ENCODE data around the gene ZNF892.

The ZNF892 gene

DNA sequence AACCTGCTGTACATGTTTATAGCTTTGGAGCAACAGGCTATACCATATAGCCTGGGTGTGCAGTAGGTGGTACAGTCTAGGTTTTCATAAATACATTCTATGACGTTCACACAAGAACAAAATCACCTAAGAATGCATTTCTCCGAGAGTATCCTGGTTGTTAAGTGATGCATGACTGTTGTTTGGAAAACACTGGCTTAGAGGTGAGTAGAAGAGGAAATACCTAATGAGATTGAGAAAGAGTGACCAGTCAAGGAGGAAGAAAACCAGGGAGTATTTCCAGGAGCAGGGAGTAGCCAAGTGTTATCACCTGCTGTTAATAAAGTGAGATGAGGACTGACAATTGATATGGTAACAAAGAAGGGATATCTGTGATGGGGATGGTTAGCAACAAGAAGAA, 2.9 kb upstream of the ZNF892 start:
- no peak for TF ChIP-seq FOXP2 (optimal IDR thresholded peaks at IDR 0.05; ENCODE audit: borderline replicate concordance, extremely low read depth, extremely low read length, insufficient read depth)
- TF ChIP-seq POLR2AphosphoS5 (IDR thresholded peaks at IDR 0.05; ENCODE audit: low read depth, low read length) = no peak
- TF ChIP-seq SIN3A (IDR thresholded peaks at IDR 0.05; ENCODE audit: borderline replicate concordance, insufficient read depth, low read length) = no peak
- no peak for TF ChIP-seq TAF1 (IDR thresholded peaks at IDR 0.05; ENCODE audit: borderline replicate concordance, insufficient read depth, low read length)
- TF ChIP-seq REST (IDR thresholded peaks at IDR 0.05; ENCODE audit: insufficient read depth in 1 of 2, low read depth in 2 of 2, low read length in 2 of 2) = no peak

DNA sequence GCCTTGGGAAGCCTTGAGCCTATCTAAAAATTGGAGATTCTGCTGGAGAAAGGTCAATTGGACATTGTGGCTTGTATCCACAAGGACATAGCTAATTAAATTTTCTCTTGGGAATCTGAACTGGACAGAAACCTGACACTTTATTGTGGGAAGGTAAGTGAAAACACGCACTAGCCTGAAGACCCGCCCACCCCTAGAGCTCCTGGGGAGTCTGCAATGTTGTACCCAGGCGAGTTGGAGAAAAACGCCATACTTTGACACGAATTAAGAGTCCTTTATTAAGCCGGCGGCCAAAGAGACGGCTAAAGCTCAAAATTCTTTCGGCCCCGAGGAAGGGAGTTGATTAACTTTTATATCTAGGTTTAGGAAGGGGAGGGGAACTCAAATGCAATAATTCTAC, 1.2 kb upstream of the ZNF892 start:
- TF ChIP-seq TAF1 (IDR thresholded peaks at IDR 0.05; ENCODE audit: borderline replicate concordance, insufficient read depth, low read length) = no peak
- no peak for TF ChIP-seq FOXP2 (optimal IDR thresholded peaks at IDR 0.05; ENCODE audit: borderline replicate concordance, extremely low read depth, extremely low read length, insufficient read depth)

DNA sequence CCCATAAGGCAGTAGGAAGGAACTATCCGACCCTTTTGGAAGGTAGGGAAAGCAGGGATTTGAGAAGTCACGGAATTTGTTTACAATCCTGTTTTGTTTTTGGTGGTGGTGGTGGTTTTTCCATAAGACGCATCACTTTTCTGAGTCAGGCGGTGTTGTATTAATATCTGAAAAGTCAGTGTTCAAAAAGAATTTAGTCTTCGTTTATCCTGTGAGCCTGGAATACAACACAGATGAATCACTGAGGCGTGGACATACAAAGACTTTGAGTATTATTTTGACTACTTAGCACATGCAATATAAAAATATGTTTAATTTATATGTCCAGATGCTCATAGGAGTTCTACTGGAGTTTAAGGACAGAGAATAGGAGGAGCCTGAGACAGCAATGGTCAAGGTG, 785 bp downstream of the ZNF892 start:
- TF ChIP-seq TAF1 (IDR thresholded peaks at IDR 0.05; ENCODE audit: borderline replicate concordance, insufficient read depth, low read length) (no peak), FOXP2 (optimal IDR thresholded peaks at IDR 0.05; ENCODE audit: borderline replicate concordance, extremely low read depth, extremely low read length, insufficient read depth) (no peak)

- no peak for TF ChIP-seq FOXP2 (optimal IDR thresholded peaks at IDR 0.05; ENCODE audit: borderline replicate concordance, extremely low read depth, extremely low read length, insufficient read depth)
- TF ChIP-seq REST (IDR thresholded peaks at IDR 0.05; ENCODE audit: insufficient read depth in 1 of 2, low read depth in 2 of 2, low read length in 2 of 2) = no peak
- no peak for TF ChIP-seq TAF1 (IDR thresholded peaks at IDR 0.05; ENCODE audit: borderline replicate concordance, insufficient read depth, low read length)
- no peak for TF ChIP-seq SIN3A (IDR thresholded peaks at IDR 0.05; ENCODE audit: borderline replicate concordance, insufficient read depth, low read length)
- no peak for TF ChIP-seq POLR2AphosphoS5 (IDR thresholded peaks at IDR 0.05; ENCODE audit: low read depth, low read length)
These were observed 7.8 kb downstream of the ZNF892 start for GRCh38 chr2:95215018-95215612.

GRCh38 chr2:95220449-95220848, 13.1 kb downstream of the ZNF892 start:
- TF ChIP-seq REST (IDR thresholded peaks at IDR 0.05; ENCODE audit: insufficient read depth in 1 of 2, low read depth in 2 of 2, low read length in 2 of 2) = no peak
- no peak for TF ChIP-seq TAF1 (IDR thresholded peaks at IDR 0.05; ENCODE audit: borderline replicate concordance, insufficient read depth, low read length)
- TF ChIP-seq FOXP2 (optimal IDR thresholded peaks at IDR 0.05; ENCODE audit: borderline replicate concordance, extremely low read depth, extremely low read length, insufficient read depth) = no peak
- no peak for TF ChIP-seq POLR2AphosphoS5 (IDR thresholded peaks at IDR 0.05; ENCODE audit: low read depth, low read length)
- TF ChIP-seq SIN3A (IDR thresholded peaks at IDR 0.05; ENCODE audit: borderline replicate concordance, insufficient read depth, low read length) = no peak

- TF ChIP-seq REST (IDR thresholded peaks at IDR 0.05; ENCODE audit: insufficient read depth in 1 of 2, low read depth in 2 of 2, low read length in 2 of 2) (no peak), SIN3A (IDR thresholded peaks at IDR 0.05; ENCODE audit: borderline replicate concordance, insufficient read depth, low read length) (no peak), TAF1 (IDR thresholded peaks at IDR 0.05; ENCODE audit: borderline replicate concordance, insufficient read depth, low read length) (no peak), POLR2AphosphoS5 (IDR thresholded peaks at IDR 0.05; ENCODE audit: low read depth, low read length) (no peak), FOXP2 (optimal IDR thresholded peaks at IDR 0.05; ENCODE audit: borderline replicate concordance, extremely low read depth, extremely low read length, insufficient read depth) (no peak)
These were observed 18.3 kb downstream of the ZNF892 start for GRCh38 chr2:95225658-95226057.
